Mesendoderm (in vitro differentiated cells): ENCODE measurements around the gene FAM171A1.
"Not testable (repeated sequence)": the region's sequence is repeated elsewhere in the genome, so short reads cannot be mapped to it uniquely, and the experiment has no call there.

Experiments used
- DNase-seq: peaks from one replicate; pipeline ENCODE4 v3.0.0; 2013
- H2AK5ac ChIP-seq: 2 replicates; pipeline ENCODE4 v1.6.1; 2013; ENCODE audit warnings: low read length, inconsistent platforms
- H2BK120ac ChIP-seq: 2 replicates; pipeline ENCODE4 v1.6.1; 2013; ENCODE audit warnings: low read depth, mild to moderate bottlenecking, low read length, moderate library complexity, mixed read lengths
- H2BK15ac ChIP-seq: replicated peaks from 2 replicates; pipeline ENCODE4 v1.6.1; 2013; ENCODE audit warnings: low read depth, mild to moderate bottlenecking, moderate library complexity
- H2BK5ac ChIP-seq: 2 replicates; pipeline ENCODE4 v1.6.1; 2013; ENCODE audit warnings: low read length, inconsistent platforms
- H3K18ac ChIP-seq: 2 replicates; pipeline ENCODE4 v1.6.1; 2013; ENCODE audit warnings: mild to moderate bottlenecking, low read length, mixed read lengths
- H3K23ac ChIP-seq: one replicate; pipeline ENCODE4 v1.6.1; 2013; ENCODE audit warnings: low read length
- H3K27ac ChIP-seq: 2 replicates; pipeline ENCODE4 v1.5.1; 2013; ENCODE audit warnings: low read depth, mild to moderate bottlenecking, inconsistent platforms, low read length, moderate library complexity
- H3K27me3 ChIP-seq: 2 replicates; pipeline ENCODE4 v1.6.1; 2013; ENCODE audit warnings: low read length, control low read depth, mild to moderate bottlenecking, inconsistent platforms; ENCODE audit not compliant: insufficient read depth, poor library complexity
- H3K36me3 ChIP-seq: 2 replicates; pipeline ENCODE4 v1.6.1; 2013; ENCODE audit warnings: low read length, inconsistent platforms; ENCODE audit not compliant: control insufficient read depth, insufficient read depth
- H3K4ac ChIP-seq: one replicate; pipeline ENCODE4 v1.6.1; 2013; ENCODE audit warnings: low read depth, mild to moderate bottlenecking, low read length, moderate library complexity
- H3K4me1 ChIP-seq: 2 replicates; pipeline ENCODE4 v1.6.1; 2013; ENCODE audit warnings: low read depth, low read length, inconsistent platforms; ENCODE audit not compliant: control insufficient read depth
- H3K4me2 ChIP-seq: 2 replicates; pipeline ENCODE4 v1.6.1; 2013; ENCODE audit warnings: low read length
- H3K4me3 ChIP-seq: 2 replicates; pipeline ENCODE4 v1.5.1; 2013; ENCODE audit warnings: mild to moderate bottlenecking, low read length
- H3K56ac ChIP-seq: one replicate; pipeline ENCODE4 v1.6.1; 2013; ENCODE audit warnings: low read length
- H3K79me1 ChIP-seq: 2 replicates; pipeline ENCODE4 v1.6.1; 2013; ENCODE audit warnings: low read length, inconsistent platforms
- H3K79me2 ChIP-seq: 2 replicates; pipeline ENCODE4 v1.6.1; 2013; ENCODE audit warnings: mild to moderate bottlenecking, low read length; ENCODE audit not compliant: control insufficient read depth, insufficient read depth
- H3K9ac ChIP-seq: 2 replicates; pipeline ENCODE4 v1.6.1; 2013; ENCODE audit warnings: low read length, inconsistent platforms
- H4K5ac ChIP-seq: one replicate; pipeline ENCODE4 v1.6.1; 2013; ENCODE audit warnings: low read length
- H4K8ac ChIP-seq: one replicate; pipeline ENCODE4 v1.6.1; 2013; ENCODE audit warnings: low read depth, mild to moderate bottlenecking, control low read depth, low read length, moderate library complexity
- WGBS: extraction: QIAGEN DNeasy Blood & Tissue Kit; methylation state at CpG from one replicate; pipeline ENCODE4 v1.1.7; 2013; ENCODE audit warnings: low lambda C conversion rate, missing lambda C conversion rate; ENCODE audit not compliant: insufficient coverage; ENCODE audit errors: extremely low coverage; 5-methylcytosine and 5-hydroxymethylcytosine counted together

The FAM171A1 gene

DNA sequence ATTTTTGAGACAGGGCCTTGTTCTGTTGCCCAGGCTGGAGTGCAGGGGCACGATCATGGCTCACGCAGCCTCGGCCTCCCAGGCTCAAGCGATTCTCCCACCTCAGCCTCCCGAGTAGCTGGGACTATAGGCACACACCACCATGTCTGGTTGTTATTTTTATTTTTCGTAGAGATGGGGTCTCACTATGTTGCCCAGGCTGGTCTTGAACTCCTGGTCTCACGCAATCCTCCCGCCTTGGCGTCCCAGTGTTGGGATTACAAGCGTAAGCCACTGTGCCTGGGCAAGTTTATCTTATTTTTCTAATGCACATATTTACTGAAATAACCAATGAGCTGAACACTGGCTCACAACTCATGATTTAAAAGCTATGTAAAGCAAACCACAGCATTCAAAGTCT, 61.9 kb downstream of the FAM171A1 start:
- no peak overlapping the region for H3K9ac ChIP-seq
- no peak overlapping the region for H3K27ac ChIP-seq
- H2BK5ac ChIP-seq, result no peak overlapping the region
- no peaks in the 10 kb centered on the region for H3K27me3 ChIP-seq
- H2BK15ac ChIP-seq, result no peak overlapping the region
- H3K4me1 ChIP-seq, result peaks cover 2% of the 10 kb centered on the region
- H3K36me3 ChIP-seq, result no peaks in the 10 kb centered on the region
- no peak overlapping the region for H4K8ac ChIP-seq
- H3K56ac ChIP-seq, result no peak overlapping the region
- H2AK5ac ChIP-seq, result no peak overlapping the region
- H3K18ac ChIP-seq, result no peak overlapping the region
- H3K79me2 ChIP-seq, result peaks cover 7% of the 10 kb centered on the region
- no peak overlapping the region for H3K4me3 ChIP-seq
- H3K4me2 ChIP-seq, result no peak overlapping the region
- no peak overlapping the region for H4K5ac ChIP-seq
- H3K4ac ChIP-seq, result no peak overlapping the region
- H3K79me1 ChIP-seq, result peaks cover 14% of the 10 kb centered on the region
- DNase-seq, result no peak
- H2BK120ac ChIP-seq, result no peak overlapping the region
- H3K23ac ChIP-seq, result no peak overlapping the region
- no CpG with 5 or more reads among the region's 10 CpGs for WGBS

DNA sequence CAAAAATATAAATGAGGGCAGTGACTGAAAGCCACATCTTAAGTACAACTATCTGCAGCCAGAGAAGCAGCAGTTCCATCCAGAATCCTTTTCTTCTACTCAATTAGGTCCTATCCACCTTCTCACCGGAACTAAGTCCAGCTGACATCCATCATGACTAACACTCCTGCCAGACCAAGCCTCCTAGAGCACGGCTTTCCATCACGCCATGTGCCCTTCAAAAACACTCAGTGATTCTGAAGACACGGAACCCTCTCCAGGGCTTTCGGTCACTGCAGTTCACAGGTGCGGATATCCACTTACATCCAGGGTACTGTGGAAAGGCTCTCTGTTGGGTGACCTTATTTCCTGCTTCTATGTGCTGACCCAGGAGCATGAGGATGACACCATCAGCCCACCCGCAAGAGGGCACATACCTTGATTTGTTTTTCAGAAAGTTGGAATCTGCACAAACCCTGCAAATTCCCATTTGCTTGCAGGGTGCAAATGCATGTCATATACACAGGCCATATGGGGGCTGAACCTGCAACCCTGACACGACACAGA, 64.3 kb downstream of the FAM171A1 start:
- no peak overlapping the region for H3K4me2 ChIP-seq
- no peak overlapping the region for H3K18ac ChIP-seq
- no peak overlapping the region for H3K4ac ChIP-seq
- WGBS, result no CpG with 5 or more reads among the region's 8 CpGs
- H2AK5ac ChIP-seq, result no peak overlapping the region
- no peaks in the 10 kb centered on the region for H3K36me3 ChIP-seq
- H4K5ac ChIP-seq, result no peak overlapping the region
- H2BK5ac ChIP-seq, result no peak overlapping the region
- H3K9ac ChIP-seq, result no peak overlapping the region
- no peaks in the 10 kb centered on the region for H3K27me3 ChIP-seq
- H2BK120ac ChIP-seq, result no peak overlapping the region
- no peak for DNase-seq
- H3K4me1 ChIP-seq, result peaks cover 2% of the 10 kb centered on the region
- no peak overlapping the region for H3K23ac ChIP-seq
- H3K27ac ChIP-seq, result no peak overlapping the region
- no peak overlapping the region for H4K8ac ChIP-seq
- H3K79me1 ChIP-seq, result peaks cover 14% of the 10 kb centered on the region
- H3K56ac ChIP-seq, result no peak overlapping the region
- H2BK15ac ChIP-seq, result no peak overlapping the region
- H3K79me2 ChIP-seq, result peaks cover 7% of the 10 kb centered on the region
- H3K4me3 ChIP-seq, result no peak overlapping the region

- H3K9ac ChIP-seq, result no peak overlapping the region
- H3K4me3 ChIP-seq, result no peak overlapping the region
- no peak overlapping the region for H2BK15ac ChIP-seq
- H2BK120ac ChIP-seq, result no peak overlapping the region
- no peak overlapping the region for H3K27ac ChIP-seq
- no peak overlapping the region for H2AK5ac ChIP-seq
- no CpG with 5 or more reads among the region's 6 CpGs for WGBS
- H3K79me1 ChIP-seq, result peaks cover 17% of the 10 kb centered on the region
- no peak overlapping the region for H3K4ac ChIP-seq
- no peak overlapping the region for H3K4me2 ChIP-seq
- DNase-seq, result no peak
- H2BK5ac ChIP-seq, result no peak overlapping the region
- H4K5ac ChIP-seq, result no peak overlapping the region
- peaks cover 7% of the 10 kb centered on the region for H3K79me2 ChIP-seq
- no peak overlapping the region for H4K8ac ChIP-seq
- no peaks in the 10 kb centered on the region for H3K27me3 ChIP-seq
- H3K18ac ChIP-seq, result no peak overlapping the region
- H3K23ac ChIP-seq, result no peak overlapping the region
- H3K36me3 ChIP-seq, result no peaks in the 10 kb centered on the region
- peaks cover 2% of the 10 kb centered on the region for H3K4me1 ChIP-seq
- H3K56ac ChIP-seq, result no peak overlapping the region
Measured at GRCh38 chr10:15305634-15306033, 65.5 kb downstream of the FAM171A1 start.

- no peaks in the 10 kb centered on the region for H3K27me3 ChIP-seq
Measured at GRCh38 chr10:15305161-15305560, 65.9 kb downstream of the FAM171A1 start.

GRCh38 chr10:15302188-15302956, 68.7 kb downstream of the FAM171A1 start:
- not testable (repeated sequence) for H3K23ac ChIP-seq, H3K4ac ChIP-seq, H3K27me3 ChIP-seq, H3K9ac ChIP-seq, H3K18ac ChIP-seq, H3K27ac ChIP-seq, H2BK15ac ChIP-seq, H3K4me2 ChIP-seq, H3K79me2 ChIP-seq, H3K4me1 ChIP-seq, H3K4me3 ChIP-seq, H3K56ac ChIP-seq, H3K36me3 ChIP-seq, H2AK5ac ChIP-seq, H4K8ac ChIP-seq, H4K5ac ChIP-seq, DNase-seq, H2BK120ac ChIP-seq, H2BK5ac ChIP-seq
- WGBS, result no CpG with 5 or more reads among the region's 15 CpGs
- H3K79me1 ChIP-seq, result peaks cover 17% of the 10 kb centered on the region

More at GRCh38 chr10:15305161-15305560, 65.9 kb downstream of the FAM171A1 start:
- no peak overlapping the region for H4K8ac ChIP-seq
- H3K27ac ChIP-seq, result no peak overlapping the region
- H4K5ac ChIP-seq, result no peak overlapping the region
- no peak overlapping the region for H3K4me3 ChIP-seq
- H3K4ac ChIP-seq, result no peak overlapping the region
- no peak overlapping the region for H3K9ac ChIP-seq
- no peaks in the 10 kb centered on the region for H3K4me1 ChIP-seq
- no peak overlapping the region for H2BK15ac ChIP-seq
- no peak for DNase-seq
- H3K79me2 ChIP-seq, result peaks cover 4% of the 10 kb centered on the region
- no peak overlapping the region for H3K4me2 ChIP-seq
- no CpG with 5 or more reads among the region's 2 CpGs for WGBS
- no peak overlapping the region for H2BK5ac ChIP-seq
- no peak overlapping the region for H2AK5ac ChIP-seq
- H3K36me3 ChIP-seq, result no peaks in the 10 kb centered on the region
- no peak overlapping the region for H3K18ac ChIP-seq
- H3K79me1 ChIP-seq, result peaks cover 17% of the 10 kb centered on the region
- no peak overlapping the region for H3K56ac ChIP-seq
- no peak overlapping the region for H2BK120ac ChIP-seq
- no peak overlapping the region for H3K23ac ChIP-seq
